Measurements from ENCODE around the gene ANO9. TPM values are rescaled to one million over a fixed set of nuclear protein-coding genes. Genes with fewer than 3 reads are reported as not detected.

ANO9 gene
- total RNA-seq, 1 donor from 2014 or later = 31.0 TPM

DNA sequence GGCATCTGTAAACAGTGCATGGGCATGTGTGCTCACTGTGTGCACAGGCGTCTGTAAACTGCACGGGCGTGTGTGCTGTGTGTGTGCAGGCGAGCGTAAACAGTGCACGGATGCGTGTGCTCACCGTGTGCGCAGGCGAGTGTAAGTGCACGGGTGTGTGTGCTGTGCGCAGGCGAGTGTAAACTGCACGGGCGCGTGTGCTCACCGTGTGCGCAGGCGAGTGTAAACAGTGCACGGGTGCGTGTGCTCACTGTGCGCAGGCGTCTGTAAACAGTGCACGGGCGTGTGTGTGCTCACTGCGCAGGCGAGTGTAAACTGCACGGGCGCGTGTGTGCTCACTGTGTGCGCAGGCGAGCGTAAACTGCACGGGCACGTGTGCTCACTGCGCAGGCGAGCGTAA is 42.8 kb upstream of the ANO9 start:
- no peak for DNase-seq (ENCODE audit: low spot score, unreplicated experiment)
- Mint-ChIP-seq H3K9me3 (ENCODE audit: low read depth) (peaks cover 6% of the 10 kb centered on the region), H3K4me1 (ENCODE audit: low read depth) (no peaks in the 10 kb centered on the region), H3K27me3 (no peaks in the 10 kb centered on the region), H3K4me3 (ENCODE audit: low read depth) (no peak overlapping the region), H3K27ac (no peak overlapping the region), H3K36me3 (ENCODE audit: insufficient read depth) (peaks cover 17% of the 10 kb centered on the region)
- TF ChIP-seq, protein P1, sequence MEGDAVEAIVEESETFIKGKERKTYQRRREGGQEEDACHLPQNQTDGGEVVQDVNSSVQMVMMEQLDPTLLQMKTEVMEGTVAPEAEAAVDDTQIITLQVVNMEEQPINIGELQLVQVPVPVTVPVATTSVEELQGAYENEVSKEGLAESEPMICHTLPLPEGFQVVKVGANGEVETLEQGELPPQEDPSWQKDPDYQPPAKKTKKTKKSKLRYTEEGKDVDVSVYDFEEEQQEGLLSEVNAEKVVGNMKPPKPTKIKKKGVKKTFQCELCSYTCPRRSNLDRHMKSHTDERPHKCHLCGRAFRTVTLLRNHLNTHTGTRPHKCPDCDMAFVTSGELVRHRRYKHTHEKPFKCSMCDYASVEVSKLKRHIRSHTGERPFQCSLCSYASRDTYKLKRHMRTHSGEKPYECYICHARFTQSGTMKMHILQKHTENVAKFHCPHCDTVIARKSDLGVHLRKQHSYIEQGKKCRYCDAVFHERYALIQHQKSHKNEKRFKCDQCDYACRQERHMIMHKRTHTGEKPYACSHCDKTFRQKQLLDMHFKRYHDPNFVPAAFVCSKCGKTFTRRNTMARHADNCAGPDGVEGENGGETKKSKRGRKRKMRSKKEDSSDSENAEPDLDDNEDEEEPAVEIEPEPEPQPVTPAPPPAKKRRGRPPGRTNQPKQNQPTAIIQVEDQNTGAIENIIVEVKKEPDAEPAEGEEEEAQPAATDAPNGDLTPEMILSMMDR (IDR thresholded peaks at IDR 0.05; ENCODE audit: unreplicated experiment) = no peak

DNA sequence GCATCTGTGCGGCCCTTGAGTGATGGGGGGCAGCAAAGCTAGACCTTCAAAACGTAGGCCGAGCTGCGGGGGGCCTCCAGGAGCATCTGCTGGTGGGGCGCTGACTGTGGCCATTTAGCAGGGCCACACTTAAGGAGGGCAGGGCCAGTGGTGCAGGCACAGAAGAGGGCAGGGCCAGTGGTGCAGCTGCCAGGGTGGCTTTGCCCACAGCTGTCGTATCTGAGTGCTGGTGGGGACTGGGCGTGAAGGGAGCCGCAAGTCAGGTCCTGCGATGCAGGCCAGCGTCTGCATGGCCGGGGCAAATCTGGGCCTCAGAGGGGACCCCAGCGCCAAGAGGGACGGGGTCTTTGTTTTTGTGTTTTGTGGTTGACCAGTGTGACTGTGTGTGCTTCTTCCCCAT is 37.5 kb upstream of the ANO9 start:
- H3K27me3 Mint-ChIP-seq = no peaks in the 10 kb centered on the region
- H3K4me1 Mint-ChIP-seq (ENCODE audit: low read depth) = no peaks in the 10 kb centered on the region
- no peak overlapping the region for H3K27ac Mint-ChIP-seq
- no peak for DNase-seq (ENCODE audit: low spot score, unreplicated experiment)
- no peak overlapping the region for H3K4me3 Mint-ChIP-seq (ENCODE audit: low read depth)
- peaks cover 6% of the 10 kb centered on the region for H3K9me3 Mint-ChIP-seq (ENCODE audit: low read depth)
- TF ChIP-seq, protein P1 (IDR thresholded peaks at IDR 0.05; ENCODE audit: unreplicated experiment) = no peak
- H3K36me3 Mint-ChIP-seq (ENCODE audit: insufficient read depth) = peaks cover 15% of the 10 kb centered on the region

DNA sequence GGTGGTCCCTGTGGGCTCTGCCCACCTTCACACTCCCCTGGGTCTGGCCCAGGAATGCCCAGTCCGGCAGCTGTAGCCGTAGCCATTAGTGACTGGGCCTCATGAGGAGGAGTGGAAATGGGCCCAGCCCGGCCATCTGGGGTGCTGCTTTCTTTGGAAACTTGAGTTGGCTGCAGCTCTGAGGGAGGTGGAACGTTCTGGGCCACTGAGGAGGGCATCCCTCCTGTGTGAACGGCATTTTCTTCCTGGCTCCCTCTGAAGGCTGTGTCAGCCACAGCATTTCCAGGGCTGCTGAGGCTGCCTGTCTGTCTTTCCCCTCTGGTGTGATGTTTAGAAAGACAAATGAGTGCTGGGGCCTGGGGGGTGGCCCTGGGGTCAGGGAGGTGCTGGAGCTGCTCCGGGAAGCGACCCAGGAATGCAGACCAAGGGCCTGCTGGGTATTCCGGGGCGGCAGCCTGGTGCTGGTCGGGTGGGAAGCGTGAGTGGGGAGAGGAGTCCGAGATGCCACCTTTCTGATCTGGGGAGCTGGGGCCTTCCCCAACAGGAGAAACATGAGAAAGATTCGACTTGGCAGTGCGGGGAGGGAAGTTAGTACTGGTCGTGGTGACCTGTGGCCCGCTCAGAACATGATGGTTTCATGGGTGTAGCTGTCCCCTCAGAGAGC is 35.4 kb upstream of the ANO9 start:
- no peak overlapping the region for H3K27ac Mint-ChIP-seq

DNA sequence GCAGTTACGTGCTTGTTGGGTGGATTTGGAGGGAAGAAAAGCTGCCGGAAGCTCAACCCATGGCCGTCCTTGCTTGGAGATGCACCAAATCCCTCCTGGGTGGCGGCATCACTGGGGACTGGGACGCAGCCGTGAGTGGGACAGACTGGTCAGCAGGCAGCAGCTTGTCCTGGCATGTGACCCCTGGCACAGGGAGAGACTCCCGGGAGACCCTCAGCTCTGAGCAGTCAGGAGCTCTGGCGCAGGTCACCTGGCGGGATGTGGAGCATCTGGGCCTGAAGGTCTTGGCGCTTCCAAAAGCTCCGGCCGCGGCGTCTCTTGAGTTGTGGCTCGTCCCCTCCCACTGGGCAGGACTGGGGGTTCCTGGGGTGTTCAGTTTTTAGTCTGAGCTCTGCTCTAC is 34.6 kb upstream of the ANO9 start:
- TF ChIP-seq, protein P1 (IDR thresholded peaks at IDR 0.05; ENCODE audit: unreplicated experiment) = no peak
- DNase-seq (ENCODE audit: low spot score, unreplicated experiment) = no peak

More for the DNA sequence above, 35.4 kb upstream of the ANO9 start:
- no peaks in the 10 kb centered on the region for H3K27me3 Mint-ChIP-seq
- TF ChIP-seq, protein P1 (IDR thresholded peaks at IDR 0.05; ENCODE audit: unreplicated experiment) = no peak
- peaks cover 3% of the 10 kb centered on the region for H3K9me3 Mint-ChIP-seq (ENCODE audit: low read depth)
- DNase-seq (ENCODE audit: low spot score, unreplicated experiment) = no peak
- no peak overlapping the region for H3K4me3 Mint-ChIP-seq (ENCODE audit: low read depth)
- no peaks in the 10 kb centered on the region for H3K4me1 Mint-ChIP-seq (ENCODE audit: low read depth)
- peaks cover 10% of the 10 kb centered on the region for H3K36me3 Mint-ChIP-seq (ENCODE audit: insufficient read depth)

DNA sequence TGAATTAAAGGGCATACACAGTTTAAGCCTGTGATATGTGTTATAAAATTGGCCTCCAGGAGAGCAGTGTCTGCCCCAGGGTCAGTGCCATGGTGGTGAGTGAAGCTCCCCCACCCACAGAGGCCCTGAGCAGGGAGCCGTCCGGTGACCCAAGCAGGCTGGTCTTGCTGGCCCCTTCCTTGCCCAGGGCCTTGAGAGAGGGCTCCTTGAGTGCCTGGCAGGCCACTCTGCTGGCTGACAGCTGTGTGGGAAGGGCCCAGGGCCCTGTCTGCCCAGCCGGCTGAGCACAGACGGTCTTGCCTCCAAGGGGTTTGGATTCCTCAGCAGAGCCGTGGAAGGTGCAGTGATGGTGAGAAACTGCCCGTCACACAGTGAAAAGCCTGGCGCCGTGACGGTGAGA is 34.1 kb upstream of the ANO9 start:
- TF ChIP-seq, protein P1 (IDR thresholded peaks at IDR 0.05; ENCODE audit: unreplicated experiment) = no peak

More for the DNA sequence above, 34.6 kb upstream of the ANO9 start:
- H3K4me1 Mint-ChIP-seq (ENCODE audit: low read depth) = no peaks in the 10 kb centered on the region
- no peak overlapping the region for H3K4me3 Mint-ChIP-seq (ENCODE audit: low read depth)
- H3K9me3 Mint-ChIP-seq (ENCODE audit: low read depth) = peaks cover 1% of the 10 kb centered on the region
- H3K36me3 Mint-ChIP-seq (ENCODE audit: insufficient read depth) = peaks cover 8% of the 10 kb centered on the region
- no peaks in the 10 kb centered on the region for H3K27me3 Mint-ChIP-seq
- H3K27ac Mint-ChIP-seq = no peak overlapping the region

More for the DNA sequence above, 34.1 kb upstream of the ANO9 start:
- Mint-ChIP-seq H3K27ac (no peak overlapping the region), H3K4me1 (ENCODE audit: low read depth) (no peaks in the 10 kb centered on the region), H3K4me3 (ENCODE audit: low read depth) (no peak overlapping the region), H3K27me3 (no peaks in the 10 kb centered on the region), H3K36me3 (ENCODE audit: insufficient read depth) (peaks cover 5% of the 10 kb centered on the region), H3K9me3 (ENCODE audit: low read depth) (no peaks in the 10 kb centered on the region)
- DNase-seq (ENCODE audit: low spot score, unreplicated experiment) = no peak

Measured in progenitor cell of endocrine pancreas (in vitro differentiated cells).